ENCODE data around the gene SIDT1.
A peak's percentile ranks its signal among the peaks of the same experiment; 100 is the strongest.

Gene SIDT1

DNA sequence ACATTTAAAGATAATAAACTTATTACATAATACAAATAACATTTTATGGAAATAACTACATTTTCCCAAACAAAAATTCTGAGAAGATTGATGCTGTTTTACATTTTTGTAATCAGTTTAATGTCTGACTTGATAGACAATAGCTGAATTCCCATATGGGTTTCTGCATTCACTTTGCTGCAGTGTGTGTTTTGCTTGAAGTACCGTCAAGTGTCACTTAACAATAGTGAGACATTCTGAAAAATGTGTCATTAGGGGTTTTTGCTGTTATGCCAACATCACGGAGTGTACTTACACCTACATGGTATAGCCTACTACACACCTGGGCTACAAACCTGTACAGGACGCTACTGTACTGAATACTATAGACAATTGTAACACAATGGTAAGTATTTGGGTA is 106.6 kb downstream of the SIDT1 start:
- DNase-seq = no peak

DNA sequence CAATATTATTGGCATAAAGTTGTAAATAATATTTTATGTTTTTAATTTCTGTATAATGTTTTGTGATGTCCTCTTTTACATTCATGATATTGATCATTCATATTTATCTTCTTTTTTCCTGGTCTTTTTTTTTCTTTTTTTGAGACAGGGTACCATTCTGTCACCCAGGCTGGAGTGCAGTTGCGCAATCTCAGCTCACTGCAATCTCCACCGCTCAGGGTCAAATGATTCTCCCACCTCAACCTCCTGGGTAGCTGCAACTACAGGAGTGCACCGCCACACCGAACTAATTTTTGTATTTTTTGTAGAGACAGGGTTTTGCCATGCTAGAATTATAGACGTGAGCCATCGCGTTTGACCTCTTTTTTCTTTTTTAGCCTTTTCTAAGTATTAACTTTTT is 111.2 kb downstream of the SIDT1 start:
- no peak for DNase-seq

DNA sequence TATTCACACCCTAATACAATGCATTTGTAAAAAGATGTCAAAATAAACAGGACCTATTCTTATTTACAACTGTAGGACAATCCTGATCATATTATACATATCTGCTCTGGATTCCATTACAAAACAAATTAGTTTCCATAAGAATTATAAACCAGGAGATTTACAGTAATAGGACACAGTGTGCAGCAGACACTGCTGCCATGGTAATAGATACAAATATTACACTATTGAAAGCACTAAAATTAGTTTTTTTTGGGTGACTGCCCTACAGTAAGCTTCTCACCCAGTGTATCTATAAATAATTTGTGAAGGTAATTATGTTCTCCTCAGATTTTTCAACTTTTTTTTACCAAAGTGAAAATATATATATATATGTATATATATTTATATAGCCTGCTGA is 116.2 kb downstream of the SIDT1 start:
- no peak for DNase-seq

GRCh38 chr3:113649174-113649845 is 117.0 kb downstream of the SIDT1 start:
- no peak for DNase-seq

- no peak for DNase-seq
These were observed 122.0 kb downstream of the SIDT1 start for GRCh38 chr3:113654310-113654709.

DNA sequence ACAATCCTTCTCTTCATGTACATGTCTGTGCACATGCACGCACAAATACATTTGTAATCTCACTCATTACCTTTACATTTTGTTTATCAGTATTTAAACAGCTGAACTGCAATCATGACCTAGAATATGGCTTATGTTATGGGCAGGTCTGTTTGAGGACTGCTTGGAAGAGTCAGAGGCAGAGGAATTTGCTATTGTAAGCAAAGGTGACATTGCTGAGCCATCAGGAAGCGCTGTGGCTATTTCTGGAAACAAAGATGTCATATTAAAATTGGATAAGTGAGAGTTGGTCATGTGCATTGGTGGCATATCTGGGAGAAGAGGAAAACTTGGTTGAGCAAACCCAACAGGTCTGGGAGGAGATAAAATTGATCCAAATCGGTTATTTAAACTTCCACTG is 122.5 kb downstream of the SIDT1 start:
- DNase-seq = no peak

GRCh38 chr3:113658107-113658506 is 125.8 kb downstream of the SIDT1 start:
- no peak for DNase-seq

- peak; percentile 30 for DNase-seq
These were observed 126.8 kb downstream of the SIDT1 start for GRCh38 chr3:113659101-113659541.

GRCh38 chr3:113659996-113660395 is 127.6 kb downstream of the SIDT1 start:
- no peak for DNase-seq

DNA sequence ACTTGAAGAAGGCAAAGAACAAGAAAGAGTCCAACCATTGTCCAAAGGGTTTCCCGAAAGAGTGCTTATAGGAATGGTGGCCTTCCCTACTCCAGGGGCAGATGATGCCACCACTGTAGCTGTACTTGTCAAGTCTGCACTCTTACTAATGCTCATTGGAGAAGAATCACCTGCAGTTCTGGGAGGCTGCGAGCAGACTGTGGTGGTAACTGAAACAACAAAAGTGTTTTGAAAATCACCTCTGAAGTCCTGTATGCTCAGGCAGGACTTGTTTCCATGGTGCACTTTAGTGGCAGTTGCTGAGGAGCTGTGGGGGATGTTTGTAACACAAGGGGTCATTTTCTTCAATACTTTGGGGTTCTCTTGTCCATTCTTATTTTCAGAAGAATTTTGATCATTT is 128.1 kb downstream of the SIDT1 start:
- no peak for DNase-seq

- DNase-seq = no peak
These were observed 128.5 kb downstream of the SIDT1 start for GRCh38 chr3:113660896-113661295.

GRCh38 chr3:113662824-113663223 is 130.5 kb downstream of the SIDT1 start:
- DNase-seq = no peak

- no peak for DNase-seq
These were observed 131.0 kb downstream of the SIDT1 start for GRCh38 chr3:113663324-113663750.

DNA sequence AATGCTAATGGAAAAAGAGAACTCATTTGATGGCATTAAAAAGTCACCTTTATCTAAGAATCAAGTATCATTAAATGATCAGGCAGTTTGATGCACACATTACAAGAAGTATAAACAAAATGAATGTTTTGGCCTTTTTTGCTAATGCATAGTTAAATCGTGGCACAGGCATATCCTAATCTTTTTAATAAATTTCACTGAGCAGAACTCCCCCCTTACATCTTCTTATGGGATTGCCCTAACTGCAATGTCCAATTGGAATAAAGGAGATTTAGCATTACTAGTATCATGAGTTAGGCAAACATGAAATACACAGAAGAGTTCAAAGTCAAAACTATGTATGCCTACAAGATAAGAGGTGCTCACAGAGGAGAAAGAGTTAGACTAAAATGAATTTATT is 131.4 kb downstream of the SIDT1 start:
- no peak for DNase-seq

DNA sequence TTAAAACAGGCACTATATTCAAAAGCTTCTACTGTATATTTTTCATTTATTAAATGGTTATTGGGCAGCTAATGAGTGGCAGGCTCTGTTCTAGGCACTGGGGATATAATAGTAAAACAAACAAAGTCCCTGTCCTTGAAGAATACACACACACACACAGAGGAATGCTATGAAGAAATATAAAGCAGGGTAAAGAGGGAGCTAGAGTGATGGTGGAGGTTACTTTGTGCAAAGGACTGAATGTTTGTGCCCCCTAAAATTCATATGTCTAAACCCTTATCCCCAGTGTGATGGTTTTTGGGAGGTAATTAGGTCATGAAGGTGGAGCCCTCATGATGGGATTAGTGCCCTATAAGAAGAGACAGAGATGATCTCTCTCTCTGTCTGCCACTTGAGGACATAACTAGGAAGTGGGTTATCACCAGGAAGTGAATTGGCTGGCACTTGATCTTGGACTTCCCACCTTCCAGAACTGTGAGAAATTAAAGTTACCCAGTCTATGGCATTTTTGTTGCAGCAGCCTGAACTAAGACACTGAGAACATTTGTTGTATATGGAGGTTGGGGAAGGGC is 132.3 kb downstream of the SIDT1 start:
- DNase-seq = no peak

- DNase-seq = no peak
These were observed 135.7 kb downstream of the SIDT1 start for GRCh38 chr3:113668015-113668414.

DNA sequence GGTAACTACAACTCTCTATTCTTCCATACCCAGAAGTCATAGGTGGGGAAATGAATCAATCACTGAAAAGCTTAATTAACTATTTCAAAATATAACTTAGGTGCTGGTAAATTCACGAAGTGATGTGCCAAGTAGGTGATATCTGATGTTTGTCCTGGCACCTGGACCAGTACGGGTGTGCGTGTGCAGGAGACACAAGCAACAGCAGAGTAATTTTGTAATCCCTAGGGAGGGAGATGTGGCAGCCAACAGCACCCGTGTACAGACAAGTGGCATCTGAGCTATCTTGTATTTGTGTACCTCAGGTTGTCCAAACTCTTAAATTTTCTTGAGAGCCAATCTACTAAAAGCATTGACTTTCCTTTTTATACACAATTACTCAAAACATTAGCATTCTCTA is 141.2 kb downstream of the SIDT1 start:
- no peak for DNase-seq

- DNase-seq = no peak
These were observed 143.9 kb downstream of the SIDT1 start for GRCh38 chr3:113676261-113676660.

GRCh38 chr3:113677737-113678136 is 145.4 kb downstream of the SIDT1 start:
- DNase-seq = no peak

GRCh38 chr3:113678773-113679172 is 146.4 kb downstream of the SIDT1 start:
- DNase-seq = no peak
